Effector memory CD8-positive, alpha-beta T cell (primary cell): ENCODE results near the gene PUSL1.

Source experiments
- ATAC-seq: fragments of 150-1000 bp; cut with Tn5 transposase; replicated peaks from 2 replicates; pipeline ENCODE4 v1.10.0; 2021; ENCODE audit warnings: mild to moderate bottlenecking, moderate library complexity
- DNase-seq, 3 experiments: peaks; one replicate each; pipeline ENCODE4 v3.0.0; 2021
- H3K27ac Mint-ChIP-seq, 2 donors: one replicate each; pipeline ENCODE4 v1.8.0; 2022; ENCODE audit warnings: mild to moderate bottlenecking in 2 of 2, mixed read lengths in 2 of 2, moderate library complexity in 2 of 2
- H3K27me3 Mint-ChIP-seq, 2 donors: one replicate each; pipeline ENCODE4 v1.8.0; 2022; ENCODE audit warnings: mixed read lengths in 2 of 2
- H3K36me3 Mint-ChIP-seq: one replicate; pipeline ENCODE4 v1.8.0; 2022; ENCODE audit warnings: mild to moderate bottlenecking, moderate library complexity, mixed read lengths; ENCODE audit not compliant: insufficient read depth
- H3K4me1 Mint-ChIP-seq, 2 donors: one replicate each; pipeline ENCODE4 v1.8.0; 2022; ENCODE audit warnings: low read depth in 2 of 2, mixed read lengths in 2 of 2
- H3K4me3 Mint-ChIP-seq, 2 donors: one replicate each; pipeline ENCODE4 v1.8.0; 2022; ENCODE audit warnings: mild to moderate bottlenecking in 2 of 2, mixed read lengths in 2 of 2, moderate library complexity in 2 of 2
- H3K9me3 Mint-ChIP-seq, 2 donors: one replicate each; pipeline ENCODE4 v1.8.0; 2022; ENCODE audit warnings: mixed read lengths in 2 of 2

The PUSL1 gene

GRCh38 chr1:1293263-1294249, 14.8 kb upstream of the PUSL1 start:
- no peak overlapping the region for H3K4me3 Mint-ChIP-seq
- no peaks in the 10 kb centered on the region for H3K9me3 Mint-ChIP-seq
- no peak for DNase-seq
- ATAC-seq, result no peak
- H3K36me3 Mint-ChIP-seq, result peaks cover 4% of the 10 kb centered on the region
- peaks cover 0 to 5% of the 10 kb centered on the region in 2 donors for H3K4me1 Mint-ChIP-seq
- H3K27me3 Mint-ChIP-seq, result no peaks in the 10 kb centered on the region
- H3K27ac Mint-ChIP-seq, result no peak overlapping the region

GRCh38 chr1:1294250-1294890, 14.0 kb upstream of the PUSL1 start:
- Mint-ChIP-seq H3K36me3 (peaks cover 4% of the 10 kb centered on the region), H3K4me3 (no peak overlapping the region), H3K9me3 (no peaks in the 10 kb centered on the region), H3K27me3 (no peaks in the 10 kb centered on the region), H3K27ac (no peak overlapping the region), H3K4me1 (peaks cover 0 to 5% of the 10 kb centered on the region in 2 donors)
- ATAC-seq (no peak), DNase-seq (no peak)

GRCh38 chr1:1295154-1295923, 13.1 kb upstream of the PUSL1 start:
- ATAC-seq (no peak), DNase-seq (no peak)
- Mint-ChIP-seq H3K4me1 (peaks cover 0 to 3% of the 10 kb centered on the region in 2 donors), H3K9me3 (no peaks in the 10 kb centered on the region), H3K4me3 (no peak overlapping the region), H3K27ac (no peak overlapping the region), H3K27me3 (no peaks in the 10 kb centered on the region), H3K36me3 (peaks cover 4% of the 10 kb centered on the region)

- Mint-ChIP-seq H3K9me3 (no peaks in the 10 kb centered on the region), H3K36me3 (peaks cover 4% of the 10 kb centered on the region), H3K4me1 (no peaks in the 10 kb centered on the region), H3K27me3 (no peaks in the 10 kb centered on the region), H3K4me3 (no peak overlapping the region), H3K27ac (no peak overlapping the region)
- no peak for ATAC-seq
- no peak for DNase-seq
Measured at GRCh38 chr1:1296070-1297061, 12.0 kb upstream of the PUSL1 start.

- no peak for ATAC-seq
- Mint-ChIP-seq H3K36me3 (no peaks in the 10 kb centered on the region), H3K9me3 (no peaks in the 10 kb centered on the region), H3K4me1 (no peaks in the 10 kb centered on the region), H3K27ac (no peak overlapping the region), H3K27me3 (no peaks in the 10 kb centered on the region), H3K4me3 (no peak overlapping the region)
- DNase-seq, result no peak
Measured at GRCh38 chr1:1297802-1298424, 10.5 kb upstream of the PUSL1 start.

GRCh38 chr1:1298861-1299685, 9.3 kb upstream of the PUSL1 start:
- no peaks in the 10 kb centered on the region for H3K36me3 Mint-ChIP-seq
- no peaks in the 10 kb centered on the region for H3K27me3 Mint-ChIP-seq
- no peak overlapping the region for H3K4me3 Mint-ChIP-seq
- DNase-seq (no peak), ATAC-seq (no peak)
- H3K4me1 Mint-ChIP-seq, result no peaks in the 10 kb centered on the region
- no peak overlapping the region for H3K27ac Mint-ChIP-seq
- H3K9me3 Mint-ChIP-seq, result no peaks in the 10 kb centered on the region

GRCh38 chr1:1299686-1300351, 8.6 kb upstream of the PUSL1 start:
- H3K27me3 Mint-ChIP-seq, result no peaks in the 10 kb centered on the region
- no peaks in the 10 kb centered on the region for H3K9me3 Mint-ChIP-seq
- no peaks in the 10 kb centered on the region for H3K36me3 Mint-ChIP-seq
- no peak overlapping the region for H3K27ac Mint-ChIP-seq
- no peak overlapping the region for H3K4me3 Mint-ChIP-seq
- H3K4me1 Mint-ChIP-seq, result peaks cover 0 to 3% of the 10 kb centered on the region in 2 donors
- peak; percentile 65 for ATAC-seq
- no peak for DNase-seq

GRCh38 chr1:1300352-1300739, 8.1 kb upstream of the PUSL1 start:
- no peak overlapping the region for H3K27ac Mint-ChIP-seq
- H3K9me3 Mint-ChIP-seq, result no peaks in the 10 kb centered on the region
- H3K4me3 Mint-ChIP-seq, result no peak overlapping the region
- DNase-seq (no peak), ATAC-seq (no peak)
- H3K27me3 Mint-ChIP-seq, result no peaks in the 10 kb centered on the region
- H3K36me3 Mint-ChIP-seq, result no peaks in the 10 kb centered on the region
- H3K4me1 Mint-ChIP-seq, result peaks cover 0 to 4% of the 10 kb centered on the region in 2 donors

GRCh38 chr1:1302006-1302430, 6.4 kb upstream of the PUSL1 start:
- DNase-seq, result no peak
- ATAC-seq, result no peak
- H3K9me3 Mint-ChIP-seq, result no peaks in the 10 kb centered on the region

GRCh38 chr1:1302951-1303509, 5.4 kb upstream of the PUSL1 start:
- no peak overlapping the region for H3K4me3 Mint-ChIP-seq
- peaks cover 17 to 20% of the 10 kb centered on the region in 2 donors for H3K4me1 Mint-ChIP-seq
- H3K27me3 Mint-ChIP-seq, result no peaks in the 10 kb centered on the region
- H3K9me3 Mint-ChIP-seq, result no peaks in the 10 kb centered on the region
- no peak overlapping the region for H3K27ac Mint-ChIP-seq
- no peak for ATAC-seq
- peaks cover 8% of the 10 kb centered on the region for H3K36me3 Mint-ChIP-seq
- DNase-seq, result no peak

More at GRCh38 chr1:1302006-1302430, 6.4 kb upstream of the PUSL1 start:
- H3K4me3 Mint-ChIP-seq, result no peak overlapping the region
- peaks cover 5% of the 10 kb centered on the region for H3K36me3 Mint-ChIP-seq
- peaks cover 14 to 18% of the 10 kb centered on the region in 2 donors for H3K4me1 Mint-ChIP-seq
- H3K27ac Mint-ChIP-seq, result no peak overlapping the region
- H3K27me3 Mint-ChIP-seq, result no peaks in the 10 kb centered on the region

- DNase-seq (no peak), ATAC-seq (no peak)
- no peaks in the 10 kb centered on the region for H3K9me3 Mint-ChIP-seq
- H3K36me3 Mint-ChIP-seq, result peaks cover 15% of the 10 kb centered on the region
- peaks cover 17 to 20% of the 10 kb centered on the region in 2 donors for H3K4me1 Mint-ChIP-seq
- H3K4me3 Mint-ChIP-seq, result no peak overlapping the region
- no peak overlapping the region for H3K27ac Mint-ChIP-seq
- no peaks in the 10 kb centered on the region for H3K27me3 Mint-ChIP-seq
Measured at GRCh38 chr1:1303736-1304135, 4.7 kb upstream of the PUSL1 start.
